B cell (primary cell): ENCODE measurements around the gene DACH1. TPM values are rescaled to one million over a fixed set of nuclear protein-coding genes. Genes with fewer than 3 reads are reported as not detected.

Experiments
- ATAC-seq: fragments of 200-7000 bp; cut with Tn5 transposase; one replicate; pipeline ENCODE4 v1.10.0; 2021; ENCODE audit warnings: low read depth, mild to moderate bottlenecking, moderate number of reproducible peaks, moderate library complexity
- CTCF ChIA-PET: fragments of 350-600 bp; sonication (Branson Sonifier 250); formaldehyde crosslinking; loops from one replicate; lab custom pipeline; 2021; ENCODE audit warnings: antibody characterized with exemption, inconsistent platforms; lab: Charles Lee
- POLR2A ChIA-PET: fragments of 350-600 bp; sonication (Branson Sonifier 250); formaldehyde crosslinking; loops from one replicate; lab custom pipeline; 2021; ENCODE audit warnings: antibody characterized with exemption; lab: Charles Lee
- DNase-seq: peaks from one replicate; pipeline ENCODE4 v3.0.0; 2013
- H2AFZ ChIP-seq: 2 replicates; pipeline ENCODE4 v1.6.1; 2012; ENCODE audit warnings: mild to moderate bottlenecking, low read depth, low read length; ENCODE audit not compliant: insufficient read depth, poor library complexity, severe bottlenecking
- H3K27ac ChIP-seq, 2 donors: 1 replicate in 1 of 2; 2 replicates in 1 of 2; pipeline ENCODE4 v1.5.1; 2012 to 2013; ENCODE audit warnings: low read length in 2 of 2, mild to moderate bottlenecking in 2 of 2, moderate library complexity in 1 of 2
- H3K27me3 ChIP-seq, 4 experiments: fragments of 200-600 bp in 1 of 4; sonication (generic) in 1 of 4; replicated peaks in 1 of 4; 1 replicate in 2 of 4; 2 replicates in 2 of 4; pipeline versions ENCODE4 v1.6.1 to v1.7.0; 2013 to 2016; ENCODE audit warnings: low read length in 3 of 4, mild to moderate bottlenecking in 2 of 4, mixed read lengths in 1 of 4, moderate library complexity in 1 of 4; ENCODE audit not compliant: insufficient read depth in 4 of 4, control insufficient read depth in 3 of 4; ENCODE audit errors: control extremely low read depth in 1 of 4
- H3K36me3 ChIP-seq, 2 experiments: replicated peaks in 1 of 2; 1 replicate in 1 of 2; 2 replicates in 1 of 2; pipeline versions ENCODE4 v1.6.1 to v1.7.1; 2013; ENCODE audit warnings: low read length in 1 of 2; ENCODE audit not compliant: insufficient read depth in 2 of 2, control insufficient read depth in 1 of 2; ENCODE audit errors: control extremely low read depth in 1 of 2, extremely low read depth in 1 of 2
- H3K4me1 ChIP-seq, 2 donors: fragments of 200-600 bp in 1 of 2; sonication (generic) in 1 of 2; 1 replicate in 1 of 2; 2 replicates in 1 of 2; pipeline versions ENCODE4 v1.5.1 to v1.6.1; 2013 to 2017; ENCODE audit warnings: low read length in 2 of 2; ENCODE audit not compliant: control insufficient read depth in 2 of 2, insufficient read depth in 2 of 2
- H3K4me2 ChIP-seq: replicated peaks from 2 replicates; pipeline ENCODE3; 2012; ENCODE audit warnings: mild to moderate bottlenecking, low read depth, low read length; ENCODE audit not compliant: poor library complexity, severe bottlenecking
- H3K4me3 ChIP-seq, 5 experiments: fragments of 200-600 bp in 1 of 5; sonication (generic) in 1 of 5; 1 replicate in 3 of 5; 2 replicates in 2 of 5; pipeline versions ENCODE4 v1.5.1 to v1.7.0; 2011 to 2016; ENCODE audit warnings: low read length in 4 of 5, mild to moderate bottlenecking in 4 of 5, low read depth in 2 of 5, control low read depth in 1 of 5, moderate library complexity in 1 of 5; ENCODE audit not compliant: insufficient read depth in 1 of 5; ENCODE audit errors: control extremely low read depth in 1 of 5, extremely low read depth in 1 of 5
- H3K79me2 ChIP-seq: fragments of 200-600 bp; sonication (generic); one replicate; pipeline ENCODE4 v1.6.0; 2016; ENCODE audit warnings: low read length; ENCODE audit not compliant: control insufficient read depth, insufficient read depth
- H3K9ac ChIP-seq: fragments of 200-600 bp; sonication (generic); 2 replicates; pipeline ENCODE4 v1.6.1; 2017; ENCODE audit warnings: mild to moderate bottlenecking, low read length, moderate library complexity
- H3K9me3 ChIP-seq, 3 donors: one replicate each; pipeline versions ENCODE4 v1.6.1 to v1.7.1; 2013; ENCODE audit warnings: low read length in 2 of 3; ENCODE audit not compliant: control insufficient read depth in 2 of 3, insufficient read depth in 1 of 3; ENCODE audit errors: control extremely low read depth in 1 of 3
- H4K20me1 ChIP-seq: 2 replicates; pipeline ENCODE4 v1.6.0; 2012; ENCODE audit warnings: mild to moderate bottlenecking, low read length; ENCODE audit not compliant: insufficient read depth, control insufficient read depth, poor library complexity, severe bottlenecking
- H3K27ac Mint-ChIP-seq: one replicate; pipeline ENCODE4 v1.8.0; 2021; ENCODE audit warnings: mixed read lengths
- H3K27me3 Mint-ChIP-seq: one replicate; pipeline ENCODE4 v1.8.0; 2021; ENCODE audit warnings: mixed read lengths
- H3K4me1 Mint-ChIP-seq: one replicate; pipeline ENCODE4 v1.8.0; 2021; ENCODE audit warnings: mixed read lengths
- H3K4me3 Mint-ChIP-seq: one replicate; pipeline ENCODE4 v1.8.0; 2021; ENCODE audit warnings: mixed read lengths
- H3K9me3 Mint-ChIP-seq: one replicate; pipeline ENCODE4 v1.8.0; 2022; ENCODE audit warnings: mixed read lengths; ENCODE audit not compliant: insufficient read depth
- EZH2 ChIP-seq: IDR thresholded peaks from 2 replicates; pipeline ENCODE4 v1.6.1; 2012; ENCODE audit warnings: borderline replicate concordance, low read depth, mild to moderate bottlenecking, moderate library complexity, low read length; ENCODE audit not compliant: insufficient read depth, poor library complexity, severe bottlenecking
- WGBS: methylation state at CpG from one replicate; pipeline ENCODE4 v1.1.5; 2013; ENCODE audit warnings: missing lambda C conversion rate; ENCODE audit not compliant: insufficient coverage; 5-methylcytosine and 5-hydroxymethylcytosine counted together
- intact Hi-C: fragments of 100-400 bp; cut with micrococcal nuclease; formaldehyde crosslinking; loops from one replicate; pipeline ENCODE4 v1.10.0; 2022
- polyA plus RNA-seq: library from polyadenylated mRNA; depleted of rRNA; stranded (reverse); fragments of >200 nt; gene quantifications from 2 replicates; pipeline ENCODE4 v1.2.3, GENCODE V29; 2012
- total RNA-seq, 2 donors: library from RNA; stranded (reverse); fragments of 120-200 nt in 1 of 2; gene quantifications; 1 replicate in 1 of 2; 2 replicates in 1 of 2; pipeline versions ENCODE4 v1.2.3 to v1.2.4, GENCODE V29; 2013 to 2022
- TF ChIP-seq, protein P1 (sequence below): fragments of 200-600 bp; IDR thresholded peaks from one replicate; pipeline ENCODE4 v1.8.0; 2022; ENCODE audit warnings: antibody characterized with exemption, mild to moderate bottlenecking

Gene DACH1
- total and polyA plus RNA-seq, 2 donors (not counting 1 experiment from before 2014, with no cell fraction given), result not detected

DNA sequence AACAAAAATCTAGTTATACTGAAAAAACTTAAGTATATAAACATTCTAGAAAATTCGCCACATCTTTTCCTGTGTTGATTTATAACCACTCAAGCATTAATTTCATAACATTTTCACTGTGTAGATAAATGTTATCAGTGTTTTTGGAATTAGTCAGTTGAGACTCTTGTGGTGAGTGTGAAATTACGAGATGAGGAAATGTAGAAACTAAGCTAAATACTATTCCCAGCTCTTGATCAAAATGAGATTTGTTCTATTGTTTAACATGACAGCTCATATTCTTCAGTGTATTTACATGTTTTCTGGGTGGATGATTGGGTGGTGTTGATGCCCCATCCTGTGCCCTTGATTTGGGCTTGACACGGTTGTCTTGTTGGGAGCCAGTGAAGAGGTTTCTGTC is 406.8 kb downstream of the DACH1 start:
- TF ChIP-seq, protein P1, sequence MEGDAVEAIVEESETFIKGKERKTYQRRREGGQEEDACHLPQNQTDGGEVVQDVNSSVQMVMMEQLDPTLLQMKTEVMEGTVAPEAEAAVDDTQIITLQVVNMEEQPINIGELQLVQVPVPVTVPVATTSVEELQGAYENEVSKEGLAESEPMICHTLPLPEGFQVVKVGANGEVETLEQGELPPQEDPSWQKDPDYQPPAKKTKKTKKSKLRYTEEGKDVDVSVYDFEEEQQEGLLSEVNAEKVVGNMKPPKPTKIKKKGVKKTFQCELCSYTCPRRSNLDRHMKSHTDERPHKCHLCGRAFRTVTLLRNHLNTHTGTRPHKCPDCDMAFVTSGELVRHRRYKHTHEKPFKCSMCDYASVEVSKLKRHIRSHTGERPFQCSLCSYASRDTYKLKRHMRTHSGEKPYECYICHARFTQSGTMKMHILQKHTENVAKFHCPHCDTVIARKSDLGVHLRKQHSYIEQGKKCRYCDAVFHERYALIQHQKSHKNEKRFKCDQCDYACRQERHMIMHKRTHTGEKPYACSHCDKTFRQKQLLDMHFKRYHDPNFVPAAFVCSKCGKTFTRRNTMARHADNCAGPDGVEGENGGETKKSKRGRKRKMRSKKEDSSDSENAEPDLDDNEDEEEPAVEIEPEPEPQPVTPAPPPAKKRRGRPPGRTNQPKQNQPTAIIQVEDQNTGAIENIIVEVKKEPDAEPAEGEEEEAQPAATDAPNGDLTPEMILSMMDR, result no peak
- no peak for TF ChIP-seq EZH2
- Mint-ChIP-seq H3K4me3 (no peak overlapping the region), H3K27me3 (no peaks in the 10 kb centered on the region), H3K9me3 (no peaks in the 10 kb centered on the region), H3K27ac (no peak overlapping the region), H3K4me1 (no peaks in the 10 kb centered on the region)
- Histone ChIP-seq H3K4me2 (no peak overlapping the region), H2AFZ (no peak overlapping the region), H3K9ac (no peak overlapping the region), H4K20me1 (no peaks in the 10 kb centered on the region), H3K4me3 (no peak overlapping the region), H3K9me3 (no peaks in the 10 kb centered on the region), H3K27ac (no peak overlapping the region), H3K27me3 (no peaks in the 10 kb centered on the region), H3K36me3 (no peaks in the 10 kb centered on the region), H3K4me1 (no peaks in the 10 kb centered on the region), H3K79me2 (no peaks in the 10 kb centered on the region)
- CTCF ChIA-PET, result no interaction called here
- POLR2A ChIA-PET, result no interaction called here
- no peak for ATAC-seq
- intact Hi-C loops, result no loop called here
- DNase-seq, result no peak
- no CpG with 5 or more reads among the region's 3 CpGs for WGBS

DNA sequence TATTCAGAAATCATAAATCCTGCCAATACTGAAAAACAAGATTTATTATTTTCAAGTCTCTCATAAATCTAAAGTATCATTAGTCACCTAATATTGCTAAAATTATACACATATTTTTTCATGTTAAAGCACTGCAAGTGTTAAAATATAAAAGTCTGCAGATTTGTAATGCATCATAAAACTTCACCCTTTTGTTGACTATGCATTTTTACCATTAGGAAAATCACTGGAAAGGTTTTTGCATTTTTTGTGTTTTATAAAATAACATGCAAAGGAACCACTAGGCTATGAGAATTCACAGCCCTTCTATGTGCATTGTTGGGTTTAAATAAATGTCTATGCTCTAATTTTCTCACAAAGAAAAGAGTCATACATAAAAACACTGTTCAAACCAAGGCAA is 407.3 kb downstream of the DACH1 start:
- no peaks in the 10 kb centered on the region for H3K36me3 ChIP-seq
- Mint-ChIP-seq H3K4me1 (no peaks in the 10 kb centered on the region), H3K9me3 (no peaks in the 10 kb centered on the region), H3K27ac (no peak overlapping the region), H3K27me3 (no peaks in the 10 kb centered on the region), H3K4me3 (no peak overlapping the region)
- no peaks in the 10 kb centered on the region for H3K79me2 ChIP-seq
- intact Hi-C loops, result no loop called here
- no peaks in the 10 kb centered on the region for H3K4me1 ChIP-seq
- no peak for TF ChIP-seq EZH2
- TF ChIP-seq, protein P1, result no peak
- H3K4me3 ChIP-seq, result no peak overlapping the region
- H3K4me2 ChIP-seq, result no peak overlapping the region
- POLR2A ChIA-PET, result no interaction called here
- DNase-seq, result no peak
- no peak overlapping the region for H3K9ac ChIP-seq
- no peak for ATAC-seq
- no peaks in the 10 kb centered on the region for H4K20me1 ChIP-seq
- no peaks in the 10 kb centered on the region for H3K9me3 ChIP-seq
- H3K27me3 ChIP-seq, result no peaks in the 10 kb centered on the region
- H2AFZ ChIP-seq, result no peak overlapping the region
- CTCF ChIA-PET, result no interaction called here
- no peak overlapping the region for H3K27ac ChIP-seq
